Naive thymus-derived CD4-positive, alpha-beta T cell (primary cell): ENCODE data around the gene VPS51. TPM values are rescaled to one million over a fixed set of nuclear protein-coding genes. Genes with fewer than 3 reads are reported as not detected.

Source experiments
- ATAC-seq: fragments of 150-1000 bp; cut with Tn5 transposase; 2 replicates; pipeline ENCODE4 v1.10.0; 2021; ENCODE audit warnings: mild to moderate bottlenecking, moderate library complexity
- CTCF ChIA-PET: fragments of 350-600 bp; sonication (Branson Sonifier 250); formaldehyde crosslinking; loops from one replicate; lab custom pipeline; 2021; ENCODE audit warnings: antibody characterized with exemption; lab: Charles Lee
- POLR2A ChIA-PET: fragments of 350-600 bp; sonication (Branson Sonifier 250); formaldehyde crosslinking; loops from one replicate; lab custom pipeline; 2021; ENCODE audit warnings: antibody characterized with exemption, inconsistent platforms; lab: Charles Lee
- DNase-seq, 9 donors: peaks; one replicate each; pipeline versions ENCODE4 v3.0.0 to v3.0.0-alpha.2; 2020 to 2022; ENCODE audit warnings: mixed read lengths in 1 of 9
- H3K27ac ChIP-seq: one replicate; pipeline ENCODE4 v1.7.0; 2013; ENCODE audit warnings: mild to moderate bottlenecking, low read depth, low read length, moderate library complexity
- H3K27me3 ChIP-seq, 2 donors: one replicate each; pipeline ENCODE4 v1.7.0; 2013; ENCODE audit warnings: low read length in 2 of 2, mild to moderate bottlenecking in 2 of 2, moderate library complexity in 2 of 2; ENCODE audit not compliant: control insufficient read depth in 2 of 2, insufficient read depth in 2 of 2
- H3K36me3 ChIP-seq, 3 experiments: 1 replicate in 2 of 3; 2 replicates in 1 of 3; pipeline ENCODE4 v1.7.0; 2013; ENCODE audit warnings: low read length in 3 of 3, mild to moderate bottlenecking in 3 of 3, moderate library complexity in 1 of 3; ENCODE audit not compliant: insufficient read depth in 3 of 3, control insufficient read depth in 2 of 3
- H3K4me1 ChIP-seq, 2 donors: one replicate each; pipeline ENCODE4 v1.7.0; 2013; ENCODE audit warnings: low read length in 2 of 2, mild to moderate bottlenecking in 2 of 2, moderate library complexity in 1 of 2; ENCODE audit not compliant: control insufficient read depth in 2 of 2, insufficient read depth in 2 of 2
- H3K4me3 ChIP-seq: 2 replicates; pipeline ENCODE4 v1.7.0; 2013; ENCODE audit warnings: mild to moderate bottlenecking, low read length
- H3K9me3 ChIP-seq, 3 experiments: 1 replicate in 2 of 3; 2 replicates in 1 of 3; pipeline ENCODE4 v1.7.0; 2013; ENCODE audit warnings: low read length in 3 of 3; ENCODE audit not compliant: control insufficient read depth in 2 of 3
- H3K27ac Mint-ChIP-seq, 9 donors: one replicate each; pipeline ENCODE4 v1.8.0; 2020 to 2022; ENCODE audit warnings: mixed read lengths in 9 of 9, mild to moderate bottlenecking in 8 of 9, moderate library complexity in 5 of 9, inconsistent platforms in 2 of 9
- H3K27me3 Mint-ChIP-seq, 5 donors: one replicate each; pipeline ENCODE4 v1.8.0; 2021 to 2022; ENCODE audit warnings: mixed read lengths in 5 of 5, mild to moderate bottlenecking in 1 of 5
- H3K36me3 Mint-ChIP-seq, 5 donors: one replicate each; pipeline ENCODE4 v1.8.0; 2020 to 2022; ENCODE audit warnings: mixed read lengths in 5 of 5, mild to moderate bottlenecking in 3 of 5, inconsistent platforms in 1 of 5
- H3K4me1 Mint-ChIP-seq, 7 donors: one replicate each; pipeline ENCODE4 v1.8.0; 2020 to 2022; ENCODE audit warnings: mixed read lengths in 7 of 7, mild to moderate bottlenecking in 3 of 7, inconsistent platforms in 1 of 7
- H3K4me3 Mint-ChIP-seq, 10 donors: one replicate each; pipeline ENCODE4 v1.8.0; 2020 to 2022; ENCODE audit warnings: mild to moderate bottlenecking in 10 of 10, mixed read lengths in 10 of 10, moderate library complexity in 6 of 10, inconsistent platforms in 2 of 10
- H3K9me3 Mint-ChIP-seq, 11 donors: one replicate each; pipeline ENCODE4 v1.8.0; 2020 to 2022; ENCODE audit warnings: mixed read lengths in 11 of 11, mild to moderate bottlenecking in 4 of 11, inconsistent platforms in 1 of 11, moderate library complexity in 1 of 11
- intact Hi-C, 2 donors: fragments of 100-400 bp; cut with micrococcal nuclease; formaldehyde crosslinking; loops; one replicate each; pipeline ENCODE4 v1.15.1; 2023
- polyA plus RNA-seq, 2 donors: library from polyadenylated mRNA; unstranded; fragments of 300-500 nt; fragmentation: Illumina TruSeq; gene quantifications; one replicate each; pipeline ENCODE4 v1.2.3, GENCODE V29; 2021
- total RNA-seq, 6 experiments: library from RNA in 5 of 6; stranded (reverse) in 5 of 6; gene quantifications; 1 replicate in 5 of 6; 2 replicates in 1 of 6; pipeline ENCODE4 v1.2.3 and lab custom pipeline; 2021 to 2026

Gene VPS51
- total and polyA plus RNA-seq, 7 experiments from 2014 or later: 106 to 269 (median 196) TPM

DNA sequence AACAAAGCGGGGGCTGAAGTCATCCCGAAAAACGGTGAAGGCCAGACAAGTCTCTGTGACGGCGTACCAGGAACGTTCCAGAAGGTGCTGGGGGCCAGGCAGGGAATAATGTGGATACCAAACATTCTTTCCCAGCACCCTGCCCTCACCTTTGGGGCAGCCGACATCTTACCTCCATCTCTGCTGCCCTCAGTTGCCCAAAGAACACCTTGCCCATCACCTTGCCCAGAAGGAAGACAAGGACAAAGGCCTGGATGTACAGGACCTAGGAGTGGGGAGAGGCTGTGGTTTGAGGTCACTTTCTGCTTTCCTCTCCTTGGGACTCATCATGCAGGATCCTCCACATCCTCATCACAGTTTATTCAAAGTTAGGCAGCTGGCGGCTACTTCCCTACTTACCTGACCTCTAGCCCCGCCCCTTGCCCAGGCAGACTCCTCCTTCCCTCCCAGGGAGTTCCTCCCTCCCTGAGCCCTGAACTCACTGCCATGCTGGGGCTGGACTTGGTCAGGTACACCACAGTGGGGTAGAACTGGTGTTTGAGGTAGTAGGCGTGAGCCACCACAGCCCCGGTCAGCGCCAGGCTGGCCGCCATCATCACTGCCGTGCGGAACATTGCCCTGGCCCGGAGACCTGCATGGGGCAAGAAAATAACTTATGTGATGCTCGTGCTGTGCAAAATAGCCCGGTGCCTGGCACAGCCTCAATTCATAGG, 37.1 kb downstream of the VPS51 start:
- Mint-ChIP-seq H3K4me1 (peaks cover 31 to 50% (median 40%) of the 10 kb centered on the region in 7 donors), H3K4me3 (peak overlapping the region; percentile 89 to 100 (median 99)), H3K36me3 (peaks cover 0 to 16% (median 4%) of the 10 kb centered on the region in 5 donors), H3K27ac (peak overlapping the region; percentile 97 to 100 (median 99)), H3K27me3 (no peaks in the 10 kb centered on the region), H3K9me3 (peaks cover 0 to 3% (median 0%) of the 10 kb centered on the region in 11 donors)
- POLR2A ChIA-PET: interaction anchor here (2.7 to 8.9 kb wide), 5 partner anchors 12 to 47 kb away, joined by 12 to 237 read pairs (median 40); partner anchors contain the start of genes FAU, MRPL49, TM7SF2 and VPS51
- Histone ChIP-seq H3K36me3 (peaks cover 0 to 58% (median 24%) of the 10 kb centered on the region in 3 experiments), H3K4me1 (peaks cover 10 to 21% of the 10 kb centered on the region in 2 donors), H3K4me3 (peak overlapping the region; percentile 90), H3K9me3 (no peaks in the 10 kb centered on the region), H3K27ac (peak overlapping the region; percentile 99), H3K27me3 (no peaks in the 10 kb centered on the region)
- DNase-seq: peak in 2 of 9 donors; percentile 39 to 58
- ATAC-seq: no peak
- CTCF ChIA-PET: no interaction called here
- intact Hi-C loops: no loop called here

GRCh38 chr11:65133724-65134123, 37.7 kb downstream of the VPS51 start:
- DNase-seq (no peak), ATAC-seq (no peak)
- peaks cover 0 to 53% (median 24%) of the 10 kb centered on the region in 3 experiments for H3K36me3 ChIP-seq
- H3K4me1 ChIP-seq: peaks cover 10 to 21% of the 10 kb centered on the region in 2 donors
- peak overlapping the region; percentile 90 for H3K4me3 ChIP-seq
- Mint-ChIP-seq H3K4me1 (peaks cover 31 to 50% (median 40%) of the 10 kb centered on the region in 7 donors), H3K4me3 (peak overlapping the region; percentile 89 to 100 (median 99)), H3K27me3 (no peaks in the 10 kb centered on the region), H3K27ac (peak overlapping the region; percentile 97 to 100 (median 99)), H3K9me3 (peaks cover 0 to 3% (median 0%) of the 10 kb centered on the region in 11 donors), H3K36me3 (peaks cover 0 to 16% (median 4%) of the 10 kb centered on the region in 5 donors)
- peak overlapping the region; percentile 99 for H3K27ac ChIP-seq
- POLR2A ChIA-PET: interaction anchor here (0.7 to 8.9 kb wide), 9 partner anchors 11 to 364 kb away, joined by 3 to 237 read pairs (median 18); partner anchors contain the start of genes FAU, MALAT1, MRPL49 and TM7SF2
- CTCF ChIA-PET: interaction anchor here (0.6 kb wide), 1 partner anchor 1299 kb away, joined by 3 read pairs; no protein-coding TSS in a partner anchor
- no peaks in the 10 kb centered on the region for H3K9me3 ChIP-seq
- no peaks in the 10 kb centered on the region for H3K27me3 ChIP-seq
- intact Hi-C loops: loop anchor here (1.0 to 2.0 kb wide), 6 partner anchors 16 to 482 kb away; partner anchors contain the start of genes PCNX3 (in 2 of the 2), MAP3K11 (in 1 of the 2), SNX15 (in 1 of the 2) and TIGD3 (in 1 of the 2)

DNA sequence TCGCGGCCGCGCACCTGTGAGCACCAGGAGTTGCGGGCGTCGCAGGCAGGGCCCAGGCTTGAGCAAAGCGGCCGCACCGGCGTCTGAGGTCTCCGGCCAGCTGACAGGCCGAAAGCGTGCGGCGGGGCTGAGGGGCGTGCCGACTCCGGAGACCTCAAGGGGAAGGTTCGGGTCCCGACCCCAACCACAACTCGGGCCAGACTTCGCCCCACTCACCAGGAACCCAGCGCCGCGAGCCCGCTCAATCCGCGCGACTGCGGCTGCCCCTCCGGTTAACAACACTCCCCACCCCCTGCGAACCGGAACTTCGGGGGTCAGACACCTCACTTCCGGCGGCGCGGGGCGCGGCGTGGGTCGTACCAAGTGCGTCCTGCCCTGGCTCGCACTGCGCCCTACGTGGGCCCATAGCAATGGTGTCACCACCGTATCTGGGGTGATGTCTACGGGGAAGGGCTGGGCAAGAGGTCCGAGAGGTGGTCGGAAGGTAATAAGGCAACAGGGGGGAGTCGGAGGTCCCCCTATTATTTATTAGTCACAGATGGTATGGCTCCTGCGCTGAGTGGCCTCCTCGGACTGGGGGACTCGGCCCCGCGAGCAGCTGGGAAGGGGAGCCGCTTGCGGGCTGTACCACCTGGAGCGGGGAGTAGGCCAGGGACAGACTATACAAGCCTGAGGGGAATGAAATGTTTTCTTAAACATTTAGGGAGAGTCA, 38.4 kb downstream of the VPS51 start, which contains the start of gene SYVN1:
TSS of gene SYVN1 (minus strand) at position 280 of the 712 bp plus-strand sequence. CDS start 918 bp downstream, outside the sequence.
- Histone ChIP-seq H3K9me3 (no peaks in the 10 kb centered on the region), H3K27me3 (no peaks in the 10 kb centered on the region), H3K27ac (peak within 1 kb of the TSS; percentile 99), H3K4me1 (peaks cover 10 to 21% of the 10 kb centered on the region in 2 donors), H3K36me3 (peaks cover 0 to 46% (median 23%) of the 10 kb centered on the region in 3 experiments), H3K4me3 (peak within 1 kb of the TSS; percentile 90)
- DNase-seq (peak; percentile 88 to 95 (median 93)), ATAC-seq (peak; percentile 88)
- ChIA-PET POLR2A (interaction anchor here (0.6 to 8.9 kb wide), 47 partner anchors 8 to 1248 kb away, joined by 3 to 237 read pairs (median 4); partner anchors contain the start of genes CAPN1, CDC42EP2, CDCA5 and DPF2), CTCF (interaction anchor here (0.6 to 2.6 kb wide), 6 partner anchors 12 to 1298 kb away, joined by 3 to 12 read pairs (median 3); partner anchors contain the start of genes FAU and MRPL49)
- peak within 1 kb of the TSS; percentile 97 to 100 (median 99) for H3K27ac Mint-ChIP-seq
- H3K36me3 Mint-ChIP-seq: peaks cover 0 to 16% (median 4%) of the 10 kb centered on the region in 5 donors
- H3K9me3 Mint-ChIP-seq: peaks cover 0 to 3% (median 0%) of the 10 kb centered on the region in 11 donors
- H3K4me1 Mint-ChIP-seq: peaks cover 31 to 50% (median 40%) of the 10 kb centered on the region in 7 donors
- no peaks in the 10 kb centered on the region for H3K27me3 Mint-ChIP-seq
- peak within 1 kb of the TSS; percentile 89 to 100 (median 99) for H3K4me3 Mint-ChIP-seq
- intact Hi-C loops: loop anchor here (1.0 to 2.0 kb wide), 6 partner anchors 17 to 481 kb away; partner anchors contain the start of genes PCNX3 (in 2 of the 2), MAP3K11 (in 1 of the 2), SNX15 (in 1 of the 2) and TIGD3 (in 1 of the 2)

DNA sequence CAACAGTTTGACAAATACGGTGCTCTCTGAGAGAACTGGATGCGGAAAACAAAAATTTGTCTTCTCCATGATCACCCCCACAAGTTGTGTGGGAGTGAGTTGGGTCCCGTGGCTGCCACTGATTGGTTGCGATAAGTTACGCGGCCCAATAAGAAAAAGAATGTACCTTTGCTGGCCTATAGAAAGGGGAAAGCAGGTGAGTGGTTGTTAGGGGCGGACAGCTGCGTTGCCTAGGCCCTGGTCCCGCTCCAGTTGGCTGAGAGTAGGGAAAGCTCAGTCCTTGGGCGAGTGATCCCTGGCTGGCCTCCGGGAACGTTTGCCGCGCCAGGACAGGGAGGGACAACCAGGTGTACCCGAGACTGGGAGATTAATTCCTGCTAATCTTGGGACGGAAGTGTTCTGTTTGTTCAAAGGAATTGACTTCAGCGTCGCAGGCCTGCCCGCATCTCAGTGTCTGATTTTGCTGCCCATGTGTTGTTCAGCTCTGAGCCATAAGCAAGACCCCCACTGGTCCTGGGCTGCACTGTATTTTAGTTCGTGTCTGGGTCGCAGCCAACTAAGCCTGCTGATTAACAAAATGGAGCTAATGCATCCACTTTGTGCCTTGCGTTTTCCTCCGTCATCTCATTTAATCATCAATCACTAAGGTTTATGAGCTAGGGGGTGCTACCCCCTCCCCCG, 39.1 kb downstream of the VPS51 start:
- H3K4me3 Mint-ChIP-seq: peak overlapping the region; percentile 89 to 100 (median 99)
- ChIA-PET POLR2A (interaction anchor here (0.5 to 8.9 kb wide), 57 partner anchors 8 to 1249 kb away, joined by 3 to 237 read pairs (median 4); partner anchors contain the start of genes CAPN1, CDC42EP2, CDCA5 and DPF2), CTCF (interaction anchor here (0.6 to 2.6 kb wide), 7 partner anchors 13 to 941 kb away, joined by 3 to 12 read pairs (median 3); partner anchors contain the start of genes FAU and MRPL49)
- peak overlapping the region; percentile 97 to 100 (median 99) for H3K27ac Mint-ChIP-seq
- Histone ChIP-seq H3K9me3 (no peaks in the 10 kb centered on the region), H3K4me3 (peak overlapping the region; percentile 90), H3K4me1 (peaks cover 10 to 21% of the 10 kb centered on the region in 2 donors), H3K36me3 (peaks cover 0 to 39% (median 16%) of the 10 kb centered on the region in 3 experiments), H3K27me3 (no peaks in the 10 kb centered on the region), H3K27ac (peak overlapping the region; percentile 99)
- intact Hi-C loops: loop anchor here (1.0 to 5.0 kb wide), 14 partner anchors 13 to 1453 kb away; partner anchors contain the start of genes CAPN1 (in 2 of the 2), CDCA5 (in 2 of the 2), FAU (in 2 of the 2) and MRPL49 (in 2 of the 2)
- DNase-seq (peak in 8 of 9 donors; percentile 75 to 94 (median 92)), ATAC-seq (peak; percentile 90)
- H3K36me3 Mint-ChIP-seq: peaks cover 0 to 16% (median 4%) of the 10 kb centered on the region in 5 donors
- H3K4me1 Mint-ChIP-seq: peaks cover 31 to 50% (median 40%) of the 10 kb centered on the region in 7 donors
- H3K9me3 Mint-ChIP-seq: peaks cover 0 to 3% (median 0%) of the 10 kb centered on the region in 11 donors
- peaks cover 0 to 3% (median 0%) of the 10 kb centered on the region in 5 donors for H3K27me3 Mint-ChIP-seq

DNA sequence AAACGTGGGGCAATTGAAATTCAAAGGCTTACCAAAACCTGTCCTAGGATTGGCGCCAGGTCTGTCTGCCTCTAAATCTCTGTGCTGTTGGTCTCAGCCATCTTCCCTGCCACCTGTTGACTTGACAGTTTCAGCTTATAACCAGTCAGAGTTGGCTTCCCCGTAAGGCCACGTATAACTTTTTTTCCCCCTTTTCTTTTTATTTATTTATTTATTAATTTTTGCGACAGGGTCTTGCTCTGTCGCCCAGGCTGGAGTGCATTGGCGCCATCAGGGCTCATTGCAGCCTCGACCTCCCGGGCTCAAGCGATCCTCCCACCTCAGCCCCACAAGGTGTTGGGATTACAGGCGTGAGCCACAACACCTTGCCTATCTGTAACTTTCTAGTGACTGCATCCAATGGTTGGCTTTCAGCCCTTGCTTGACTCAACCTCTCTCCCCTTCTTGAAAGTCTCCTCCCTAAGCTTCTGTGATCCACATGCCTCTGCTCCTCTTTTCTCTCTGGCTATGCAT, 39.7 kb downstream of the VPS51 start:
- H3K4me3 Mint-ChIP-seq: peak overlapping the region; percentile 89 to 100 (median 99)
- H3K9me3 Mint-ChIP-seq: peaks cover 0 to 3% (median 0%) of the 10 kb centered on the region in 11 donors
- H3K4me1 Mint-ChIP-seq: peaks cover 31 to 50% (median 40%) of the 10 kb centered on the region in 7 donors
- CTCF ChIA-PET: interaction anchor here (0.7 to 2.6 kb wide), 7 partner anchors 13 to 852 kb away, joined by 3 to 12 read pairs (median 3); partner anchors contain the start of genes FAU and MRPL49
- H3K27me3 ChIP-seq: no peaks in the 10 kb centered on the region
- intact Hi-C loops: loop anchor here (1.0 to 5.0 kb wide), 10 partner anchors 13 to 1453 kb away; partner anchors contain the start of genes CAPN1 (in 2 of the 2), CDCA5 (in 2 of the 2), FAU (in 2 of the 2) and MRPL49 (in 2 of the 2)
- DNase-seq (no peak), ATAC-seq (no peak)
- H3K4me3 ChIP-seq: peak overlapping the region; percentile 90
- H3K36me3 ChIP-seq: peaks cover 0 to 33% (median 14%) of the 10 kb centered on the region in 3 experiments
- peaks cover 10 to 21% of the 10 kb centered on the region in 2 donors for H3K4me1 ChIP-seq
- peaks cover 0 to 16% (median 4%) of the 10 kb centered on the region in 5 donors for H3K36me3 Mint-ChIP-seq
- POLR2A ChIA-PET: interaction anchor here (0.5 to 8.9 kb wide), 47 partner anchors 9 to 1951 kb away, joined by 3 to 237 read pairs (median 4); partner anchors contain the start of genes CAPN1, CDC42EP2, DPF2 and FAM89B
- H3K27ac ChIP-seq: peak overlapping the region; percentile 99
- peaks cover 0 to 6% (median 0%) of the 10 kb centered on the region in 5 donors for H3K27me3 Mint-ChIP-seq
- H3K27ac Mint-ChIP-seq: peak overlapping the region; percentile 97 to 100 (median 99)
- H3K9me3 ChIP-seq: no peaks in the 10 kb centered on the region
